Measurements from ENCODE around the gene FAM229A. TPM values are rescaled to one million over a fixed set of nuclear protein-coding genes. Genes with fewer than 3 reads are reported as not detected.
"Not testable (repeated sequence)": the region's sequence is repeated elsewhere in the genome, so short reads cannot be mapped to it uniquely, and the experiment has no call there.

FAM229A gene
- total RNA-seq, 1 experiment from 2014 or later, result 13.4 TPM

GRCh38 chr1:32399843-32400242 is 37.6 kb upstream of the FAM229A start:
- no peak for DNase-seq (ENCODE audit: unreplicated experiment)
- peaks cover 10% of the 10 kb centered on the region for H3K4me1 Mint-ChIP-seq (ENCODE audit: insufficient read depth, unreplicated experiment)
- intact Hi-C loops (cut with micrococcal nuclease), result loop anchor here (2.0 to 10.0 kb wide), 4 partner anchors 15 to 685 kb away; partner anchors contain the start of genes AZIN2 and ZBTB8A
- BruUV-seq (replicated peaks), result no TSS peak
- no peaks in the 10 kb centered on the region for H3K9me3 Mint-ChIP-seq (ENCODE audit: unreplicated experiment)
- no peaks in the 10 kb centered on the region for H3K27me3 Mint-ChIP-seq (ENCODE audit: insufficient read depth, unreplicated experiment)
- TF ChIP-seq, protein P1, sequence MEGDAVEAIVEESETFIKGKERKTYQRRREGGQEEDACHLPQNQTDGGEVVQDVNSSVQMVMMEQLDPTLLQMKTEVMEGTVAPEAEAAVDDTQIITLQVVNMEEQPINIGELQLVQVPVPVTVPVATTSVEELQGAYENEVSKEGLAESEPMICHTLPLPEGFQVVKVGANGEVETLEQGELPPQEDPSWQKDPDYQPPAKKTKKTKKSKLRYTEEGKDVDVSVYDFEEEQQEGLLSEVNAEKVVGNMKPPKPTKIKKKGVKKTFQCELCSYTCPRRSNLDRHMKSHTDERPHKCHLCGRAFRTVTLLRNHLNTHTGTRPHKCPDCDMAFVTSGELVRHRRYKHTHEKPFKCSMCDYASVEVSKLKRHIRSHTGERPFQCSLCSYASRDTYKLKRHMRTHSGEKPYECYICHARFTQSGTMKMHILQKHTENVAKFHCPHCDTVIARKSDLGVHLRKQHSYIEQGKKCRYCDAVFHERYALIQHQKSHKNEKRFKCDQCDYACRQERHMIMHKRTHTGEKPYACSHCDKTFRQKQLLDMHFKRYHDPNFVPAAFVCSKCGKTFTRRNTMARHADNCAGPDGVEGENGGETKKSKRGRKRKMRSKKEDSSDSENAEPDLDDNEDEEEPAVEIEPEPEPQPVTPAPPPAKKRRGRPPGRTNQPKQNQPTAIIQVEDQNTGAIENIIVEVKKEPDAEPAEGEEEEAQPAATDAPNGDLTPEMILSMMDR (IDR thresholded peaks at IDR 0.05; ENCODE audit: unreplicated experiment), result no peak
- H3K4me3 Mint-ChIP-seq (ENCODE audit: unreplicated experiment), result no peak overlapping the region
- no peaks in the 10 kb centered on the region for H3K36me3 Mint-ChIP-seq (ENCODE audit: insufficient read depth, unreplicated experiment)
- ChIA-PET CTCF (interaction anchor here (0.6 to 3.5 kb wide), 22 partner anchors 11 to 897 kb away, joined by 3 to 20 read pairs (median 4); no protein-coding TSS in a partner anchor), POLR2A (interaction anchor here (1.2 to 1.6 kb wide), 2 partner anchors 67 to 252 kb away, joined by 3 to 7 read pairs; partner anchors contain the start of gene RBBP4)
- H3K27ac Mint-ChIP-seq (ENCODE audit: low read depth, unreplicated experiment), result no peak overlapping the region

- ChIA-PET POLR2A (interaction anchor here (0.7 kb wide), 1 partner anchor 137 kb away, joined by 3 read pairs; no protein-coding TSS in a partner anchor), CTCF (interaction anchor here (0.6 to 3.0 kb wide), 3 partner anchors 22 to 314 kb away, joined by 3 to 11 read pairs (median 4); no protein-coding TSS in a partner anchor)
- Mint-ChIP-seq H3K4me1 (ENCODE audit: insufficient read depth, unreplicated experiment) (peaks cover 10% of the 10 kb centered on the region), H3K27me3 (ENCODE audit: insufficient read depth, unreplicated experiment) (no peaks in the 10 kb centered on the region), H3K9me3 (ENCODE audit: unreplicated experiment) (no peaks in the 10 kb centered on the region), H3K36me3 (ENCODE audit: insufficient read depth, unreplicated experiment) (peaks cover 7% of the 10 kb centered on the region), H3K27ac (ENCODE audit: low read depth, unreplicated experiment) (no peak overlapping the region), H3K4me3 (ENCODE audit: unreplicated experiment) (no peak overlapping the region)
- no peak for DNase-seq (ENCODE audit: unreplicated experiment)
- TF ChIP-seq, protein P1 (IDR thresholded peaks at IDR 0.05; ENCODE audit: unreplicated experiment), result no peak
- intact Hi-C loops (cut with micrococcal nuclease), result no loop called here
- BruUV-seq (replicated peaks), result no TSS peak
Observed at GRCh38 chr1:32398401-32398800, 36.1 kb upstream of the FAM229A start.

GRCh38 chr1:32396524-32396923 is 34.2 kb upstream of the FAM229A start:
- H3K4me3 Mint-ChIP-seq (ENCODE audit: unreplicated experiment); H3K27me3 Mint-ChIP-seq (ENCODE audit: insufficient read depth, unreplicated experiment); H3K4me1 Mint-ChIP-seq (ENCODE audit: insufficient read depth, unreplicated experiment); BruUV-seq (replicated peaks); DNase-seq (ENCODE audit: unreplicated experiment); intact Hi-C loops (cut with micrococcal nuclease); H3K9me3 Mint-ChIP-seq (ENCODE audit: unreplicated experiment); H3K27ac Mint-ChIP-seq (ENCODE audit: low read depth, unreplicated experiment): not testable (repeated sequence)
- POLR2A ChIA-PET, result interaction anchor here (0.6 to 0.7 kb wide), 3 partner anchors 49 to 612 kb away, joined by 3 read pairs; no protein-coding TSS in a partner anchor
- peaks cover 11% of the 10 kb centered on the region for H3K36me3 Mint-ChIP-seq (ENCODE audit: insufficient read depth, unreplicated experiment)
- CTCF ChIA-PET, result interaction anchor here (0.8 kb wide), 1 partner anchor 32 kb away, joined by 3 read pairs; no protein-coding TSS in a partner anchor

- H3K27ac Mint-ChIP-seq (ENCODE audit: low read depth, unreplicated experiment), result peak overlapping the region; percentile 97
- peaks cover 6% of the 10 kb centered on the region for H3K4me1 Mint-ChIP-seq (ENCODE audit: insufficient read depth, unreplicated experiment)
- peak overlapping the region; percentile 91 for H3K4me3 Mint-ChIP-seq (ENCODE audit: unreplicated experiment)
- POLR2A ChIA-PET, result interaction anchor here (0.6 to 2.9 kb wide), 31 partner anchors 10 to 781 kb away, joined by 3 to 31 read pairs (median 4); partner anchors contain the start of genes CCDC28B, HDAC1, KHDRBS1 and RBBP4
- BruUV-seq (replicated peaks), result TSS peak; percentile 85
- peaks cover 11% of the 10 kb centered on the region for H3K36me3 Mint-ChIP-seq (ENCODE audit: insufficient read depth, unreplicated experiment)
- no peak for DNase-seq (ENCODE audit: unreplicated experiment)
- H3K27me3 Mint-ChIP-seq (ENCODE audit: insufficient read depth, unreplicated experiment), result no peaks in the 10 kb centered on the region
- intact Hi-C loops (cut with micrococcal nuclease), result loop anchor here (5.0 kb wide), 1 partner anchor 178 kb away; no protein-coding TSS in a partner anchor
- H3K9me3 Mint-ChIP-seq (ENCODE audit: unreplicated experiment), result no peaks in the 10 kb centered on the region
- CTCF ChIA-PET, result interaction anchor here (0.5 to 2.7 kb wide), 6 partner anchors 9 to 800 kb away, joined by 3 to 16 read pairs (median 3); no protein-coding TSS in a partner anchor
- TF ChIP-seq, protein P1 (IDR thresholded peaks at IDR 0.05; ENCODE audit: unreplicated experiment), result no peak
Observed at GRCh38 chr1:32394890-32395432, 32.7 kb upstream of the FAM229A start.

Data from MCF 10A (cell line).